GM12874 (cell line): Measurements from ENCODE around the gene EDC4.

ENCODE experiments used
- CTCF ChIP-seq: IDR thresholded peaks from 2 replicates; pipeline ENCODE4 v1.5.1; 2011; ENCODE audit warnings: low read depth, mild to moderate bottlenecking, control low read depth, low read length, moderate library complexity; ENCODE audit not compliant: insufficient read depth

The EDC4 gene, protein sequence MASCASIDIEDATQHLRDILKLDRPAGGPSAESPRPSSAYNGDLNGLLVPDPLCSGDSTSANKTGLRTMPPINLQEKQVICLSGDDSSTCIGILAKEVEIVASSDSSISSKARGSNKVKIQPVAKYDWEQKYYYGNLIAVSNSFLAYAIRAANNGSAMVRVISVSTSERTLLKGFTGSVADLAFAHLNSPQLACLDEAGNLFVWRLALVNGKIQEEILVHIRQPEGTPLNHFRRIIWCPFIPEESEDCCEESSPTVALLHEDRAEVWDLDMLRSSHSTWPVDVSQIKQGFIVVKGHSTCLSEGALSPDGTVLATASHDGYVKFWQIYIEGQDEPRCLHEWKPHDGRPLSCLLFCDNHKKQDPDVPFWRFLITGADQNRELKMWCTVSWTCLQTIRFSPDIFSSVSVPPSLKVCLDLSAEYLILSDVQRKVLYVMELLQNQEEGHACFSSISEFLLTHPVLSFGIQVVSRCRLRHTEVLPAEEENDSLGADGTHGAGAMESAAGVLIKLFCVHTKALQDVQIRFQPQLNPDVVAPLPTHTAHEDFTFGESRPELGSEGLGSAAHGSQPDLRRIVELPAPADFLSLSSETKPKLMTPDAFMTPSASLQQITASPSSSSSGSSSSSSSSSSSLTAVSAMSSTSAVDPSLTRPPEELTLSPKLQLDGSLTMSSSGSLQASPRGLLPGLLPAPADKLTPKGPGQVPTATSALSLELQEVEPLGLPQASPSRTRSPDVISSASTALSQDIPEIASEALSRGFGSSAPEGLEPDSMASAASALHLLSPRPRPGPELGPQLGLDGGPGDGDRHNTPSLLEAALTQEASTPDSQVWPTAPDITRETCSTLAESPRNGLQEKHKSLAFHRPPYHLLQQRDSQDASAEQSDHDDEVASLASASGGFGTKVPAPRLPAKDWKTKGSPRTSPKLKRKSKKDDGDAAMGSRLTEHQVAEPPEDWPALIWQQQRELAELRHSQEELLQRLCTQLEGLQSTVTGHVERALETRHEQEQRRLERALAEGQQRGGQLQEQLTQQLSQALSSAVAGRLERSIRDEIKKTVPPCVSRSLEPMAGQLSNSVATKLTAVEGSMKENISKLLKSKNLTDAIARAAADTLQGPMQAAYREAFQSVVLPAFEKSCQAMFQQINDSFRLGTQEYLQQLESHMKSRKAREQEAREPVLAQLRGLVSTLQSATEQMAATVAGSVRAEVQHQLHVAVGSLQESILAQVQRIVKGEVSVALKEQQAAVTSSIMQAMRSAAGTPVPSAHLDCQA (N-terminal part only)

GRCh38 chr16:67872631-67873434 lies at the start of gene EDC4:
TSS of gene EDC4 (plus strand) at chr16:67873052. CDS start at chr16:67873262, 210 bp downstream.
- no peak for TF ChIP-seq CTCF

GRCh38 chr16:67825119-67825518 lies 47.7 kb upstream of the EDC4 start:
- TF ChIP-seq CTCF = no peak

DNA sequence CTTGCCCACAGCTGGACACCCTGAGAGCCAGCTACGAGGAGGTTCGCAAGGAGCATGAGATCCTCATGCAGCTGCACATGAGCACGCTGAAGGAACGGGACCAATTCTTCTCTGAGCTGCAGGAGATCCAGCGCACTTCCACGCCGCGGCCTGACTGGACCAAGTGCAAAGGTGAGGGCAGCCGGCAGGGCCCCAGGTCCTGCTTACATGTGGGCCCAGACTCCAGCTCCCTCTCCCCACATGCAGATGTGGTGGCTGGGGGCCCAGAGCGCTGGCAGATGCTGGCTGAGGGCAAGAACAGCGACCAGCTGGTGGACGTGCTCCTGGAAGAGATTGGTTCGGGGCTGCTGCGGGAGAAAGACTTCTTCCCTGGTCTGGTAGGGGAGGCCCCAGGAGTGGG lies 46.9 kb upstream of the EDC4 start:
- no peak for TF ChIP-seq CTCF

- no peak for TF ChIP-seq CTCF
These were observed 44.2 kb upstream of the EDC4 start for GRCh38 chr16:67828651-67829050.

DNA sequence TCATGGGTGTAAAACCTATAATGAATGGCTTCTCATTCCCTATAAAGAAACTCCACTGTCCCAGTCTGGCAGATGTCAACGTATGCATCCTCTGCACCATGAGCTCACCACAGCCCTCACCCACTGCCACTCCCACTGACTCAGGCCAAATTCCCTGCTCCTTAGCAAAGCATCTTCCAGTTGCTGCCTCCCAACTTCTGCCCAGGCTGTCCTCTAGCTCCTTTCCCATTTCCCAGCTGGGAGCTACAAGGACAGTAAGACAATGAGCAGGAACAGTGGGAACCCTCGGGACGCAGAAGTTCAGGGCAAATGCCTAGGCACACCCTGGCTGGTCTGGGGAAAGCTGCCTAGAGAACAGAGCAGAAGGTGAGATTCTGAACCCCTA lies 39.8 kb upstream of the EDC4 start:
- TF ChIP-seq CTCF = no peak

DNA sequence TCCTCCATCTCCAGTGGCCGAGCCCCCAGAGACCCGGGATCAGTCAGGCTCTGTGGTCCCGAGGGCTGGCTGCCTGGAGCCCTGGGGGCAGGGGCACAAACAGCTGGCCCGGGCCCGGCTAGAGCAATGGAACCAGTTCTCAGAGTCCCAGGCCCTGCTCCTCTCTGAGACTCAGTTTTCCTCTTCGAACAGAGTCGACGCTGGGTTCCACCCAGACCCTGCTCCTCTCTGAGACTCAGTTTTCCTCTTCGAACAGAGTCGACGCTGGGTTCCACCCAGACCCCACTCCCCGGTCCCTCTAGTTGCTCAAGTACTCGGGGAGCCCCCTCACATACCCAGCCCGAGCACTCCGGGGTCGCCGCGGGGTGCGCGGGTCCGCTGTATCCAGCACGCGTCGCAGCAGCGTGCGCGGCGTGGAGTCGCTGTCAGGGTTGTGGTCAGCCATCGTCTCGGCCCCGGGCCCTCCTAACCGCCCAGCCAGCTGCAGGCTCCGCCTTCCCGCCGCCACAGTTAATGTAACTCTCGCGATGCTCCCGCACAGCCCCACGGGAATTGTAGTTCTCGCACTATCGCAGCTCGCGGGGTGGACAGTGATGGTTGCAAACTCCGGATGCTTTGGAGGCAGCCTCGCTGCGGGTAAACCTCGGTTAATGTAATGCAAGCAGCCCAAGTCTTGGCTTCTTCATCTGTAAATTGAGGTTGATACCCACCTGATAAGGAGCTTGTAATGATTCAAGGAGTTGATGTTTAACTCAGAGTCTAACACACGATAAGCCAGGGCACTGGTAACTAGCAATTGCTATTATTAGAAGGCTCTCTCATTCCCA lies 39.2 kb upstream of the EDC4 start:
- no peak for TF ChIP-seq CTCF
